IMR-90 (cell line): ENCODE data around the gene MAP3K5. TPM values are rescaled to one million over a fixed set of nuclear protein-coding genes. Genes with fewer than 3 reads are reported as not detected.

ENCODE experiments used
- ATAC-seq: fragments of 200-7000 bp; cut with Tn5 transposase; 2 replicates; pipeline ENCODE4 v1.9.1; 2020; ENCODE audit warnings: low read depth, mild to moderate bottlenecking, moderate library complexity
- BruUV-seq: library from RNA; stranded (reverse); fragments of 400-500 nt; replicated peaks from 2 replicates; lab custom pipeline; 2021; lab: Mats Ljungman, UMichigan
- CTCF ChIA-PET: fragments of 300-600 bp; formaldehyde crosslinking; extraction: SDS; loops from one replicate; lab custom pipeline; 2021; ENCODE audit warnings: antibody characterized with exemption; lab: Yijun Ruan, JAX
- POLR2A ChIA-PET: fragments of 300-600 bp; sonication (Branson Sonifier 250); formaldehyde crosslinking; loops from one replicate; lab custom pipeline; 2022; ENCODE audit warnings: antibody characterized with exemption; ENCODE audit not compliant: unreplicated experiment; lab: Charles Lee
- DNase-seq: peaks from one replicate; pipeline ENCODE4 v3.0.0; 2013
- H2AFZ ChIP-seq: replicated peaks from 2 replicates; pipeline ENCODE3; 2013; ENCODE audit warnings: low read length, mild to moderate bottlenecking; ENCODE audit not compliant: poor library complexity
- H2AK5ac ChIP-seq: 2 replicates; pipeline ENCODE4 v1.6.1; 2013; ENCODE audit warnings: low read depth, low read length, inconsistent platforms
- H2AK9ac ChIP-seq: replicated peaks from 2 replicates; pipeline ENCODE3; 2013; ENCODE audit warnings: mild to moderate bottlenecking, low read depth, low read length, moderate library complexity; ENCODE audit not compliant: poor library complexity
- H2BK120ac ChIP-seq: 2 replicates; pipeline ENCODE4 v1.6.1; 2013; ENCODE audit warnings: low read depth, low read length, inconsistent platforms
- H2BK15ac ChIP-seq: 3 replicates; pipeline ENCODE4 v1.6.1; 2013; ENCODE audit warnings: low read depth, low read length, inconsistent platforms
- H2BK20ac ChIP-seq: 2 replicates; pipeline ENCODE4 v1.6.1; 2013; ENCODE audit warnings: low read depth, mild to moderate bottlenecking, inconsistent platforms, low read length, moderate library complexity
- H2BK5ac ChIP-seq: 2 replicates; pipeline ENCODE4 v1.6.1; 2013; ENCODE audit warnings: mild to moderate bottlenecking, low read depth, low read length, inconsistent platforms; ENCODE audit not compliant: poor library complexity, severe bottlenecking
- H3K14ac ChIP-seq: replicated peaks from 2 replicates; pipeline ENCODE4 v1.6.1; 2013; ENCODE audit warnings: low read depth, low read length, inconsistent platforms
- H3K18ac ChIP-seq: 2 replicates; pipeline ENCODE4 v1.6.1; 2013; ENCODE audit warnings: low read depth, low read length, control low read depth
- H3K23ac ChIP-seq: 2 replicates; pipeline ENCODE4 v1.6.1; 2013; ENCODE audit warnings: low read depth, low read length, inconsistent platforms
- H3K27ac ChIP-seq: 2 replicates; pipeline ENCODE4 v1.5.1; 2013; ENCODE audit warnings: mild to moderate bottlenecking, control low read depth, low read length; ENCODE audit not compliant: insufficient read depth
- H3K27me3 ChIP-seq: 2 replicates; pipeline ENCODE4 v1.6.1; 2013; ENCODE audit warnings: low read length; ENCODE audit not compliant: control insufficient read depth, insufficient read depth
- H3K36me3 ChIP-seq: 2 replicates; pipeline ENCODE4 v1.6.1; 2013; ENCODE audit warnings: low read length, mixed read lengths; ENCODE audit not compliant: control insufficient read depth, insufficient read depth
- H3K4ac ChIP-seq: 2 replicates; pipeline ENCODE4 v1.6.1; 2013; ENCODE audit warnings: low read depth, low read length, inconsistent platforms
- H3K4me1 ChIP-seq: 2 replicates; pipeline ENCODE4 v1.6.1; 2013; ENCODE audit warnings: low read length, mixed read lengths; ENCODE audit not compliant: control insufficient read depth, insufficient read depth
- H3K4me2 ChIP-seq: 2 replicates; pipeline ENCODE4 v1.6.1; 2013; ENCODE audit warnings: low read depth, mild to moderate bottlenecking, control low read depth, low read length, moderate library complexity
- H3K4me3 ChIP-seq: 2 replicates; pipeline ENCODE4 v1.5.1; 2013; ENCODE audit warnings: low read depth, mild to moderate bottlenecking, control low read depth, low read length, moderate library complexity; ENCODE audit not compliant: insufficient read depth
- H3K56ac ChIP-seq: 2 replicates; pipeline ENCODE4 v1.6.1; 2013; ENCODE audit warnings: low read length, inconsistent platforms; ENCODE audit not compliant: insufficient read depth; ENCODE audit errors: extremely low read depth
- H3K79me1 ChIP-seq, 2 experiments: 2 replicates each; pipeline ENCODE4 v1.6.1; 2013; ENCODE audit warnings: low read length in 2 of 2, inconsistent platforms in 1 of 2, low read depth in 1 of 2
- H3K9ac ChIP-seq: 2 replicates; pipeline ENCODE4 v1.6.1; 2013; ENCODE audit warnings: low read depth, low read length, control low read depth
- H3K9me1 ChIP-seq: 2 replicates; pipeline ENCODE4 v1.6.1; 2013; ENCODE audit warnings: low read length, inconsistent platforms; ENCODE audit not compliant: insufficient read depth
- H3K9me3 ChIP-seq: 2 replicates; pipeline ENCODE4 v1.6.1; 2013; ENCODE audit warnings: low read length; ENCODE audit not compliant: control insufficient read depth, insufficient read depth
- H4K20me1 ChIP-seq: 2 replicates; pipeline ENCODE4 v1.6.1; 2013; ENCODE audit warnings: low read length, inconsistent platforms; ENCODE audit not compliant: insufficient read depth
- H4K5ac ChIP-seq: 2 replicates; pipeline ENCODE4 v1.6.1; 2013; ENCODE audit warnings: mild to moderate bottlenecking, low read depth, low read length, control low read depth
- H4K8ac ChIP-seq, 2 experiments: 2 replicates each; pipeline ENCODE4 v1.6.1; 2013; ENCODE audit warnings: low read depth in 2 of 2, low read length in 2 of 2, control low read depth in 1 of 2, inconsistent platforms in 1 of 2
- H4K91ac ChIP-seq: 2 replicates; pipeline ENCODE4 v1.6.1; 2013; ENCODE audit warnings: low read depth, low read length, inconsistent platforms; ENCODE audit not compliant: insufficient read depth
- MAFK ChIP-seq: IDR thresholded peaks from 2 replicates; pipeline ENCODE4 v1.6.1; 2012; ENCODE audit warnings: low read depth, low read length, improper control_type of control experiment
- MAZ ChIP-seq: IDR thresholded peaks from 2 replicates; pipeline ENCODE4 v1.6.1; 2012; ENCODE audit warnings: low read depth, mild to moderate bottlenecking, low read length, improper control_type of control experiment, moderate library complexity, borderline replicate concordance
- MXI1 ChIP-seq: IDR thresholded peaks from 2 replicates; pipeline ENCODE4 v1.6.1; 2012; ENCODE audit warnings: low read depth, mild to moderate bottlenecking, low read length, moderate library complexity, borderline replicate concordance
- NFE2L2 ChIP-seq: fragments of 150-350 bp; IDR thresholded peaks from 2 replicates; pipeline ENCODE4 v1.6.1; 2016; ENCODE audit warnings: low read depth, mild to moderate bottlenecking, low read length
- POLR2A ChIP-seq: IDR thresholded peaks from 2 replicates; pipeline ENCODE4 v1.6.1; 2012; ENCODE audit warnings: mild to moderate bottlenecking, low read depth, low read length
- RAD21 ChIP-seq: IDR thresholded peaks from 2 replicates; pipeline ENCODE4 v1.6.1; 2012; ENCODE audit warnings: low read length, improper control_type of control experiment
- SMC3 ChIP-seq: fragments of 150-350 bp; IDR thresholded peaks from 2 replicates; pipeline ENCODE4 v1.6.1; 2016; ENCODE audit warnings: low read depth, mild to moderate bottlenecking, antibody characterized with exemption, low read length, moderate library complexity
- WGBS, 2 experiments: methylation state at CpG; one replicate each; pipeline versions ENCODE4 v1.1.5 to v1.1.7; 2013; ENCODE audit warnings: missing lambda C conversion rate in 2 of 2; ENCODE audit not compliant: insufficient read length in 1 of 2; ENCODE audit errors: extremely low coverage in 2 of 2; 5-methylcytosine and 5-hydroxymethylcytosine counted together
- dilution Hi-C: fragments of 300-500 bp; cut with HindIII; formaldehyde crosslinking; loops from one replicate; pipeline ENCODE4 v1.14.3; 2018; ENCODE audit warnings: low sequenced_read_pairs; ENCODE audit not compliant: unreplicated experiment
- in situ Hi-C: fragments of 300-500 bp; cut with MboI; formaldehyde crosslinking; loops from 3 replicates; pipeline ENCODE4 v1.14.3; 2019; ENCODE audit warnings: low sequenced_read_pairs, inconsistent platforms, mixed read lengths
- intact Hi-C: fragments of 100-400 bp; cut with micrococcal nuclease; formaldehyde crosslinking; loops from 2 replicates; pipeline ENCODE4 v1.10.0; 2022
- polyA plus RNA-seq, 3 experiments: library from polyadenylated mRNA; depleted of rRNA; stranded (reverse); fragments of >200 nt; gene quantifications; 2 replicates each; pipeline ENCODE4 v1.2.3, GENCODE V29; 2012; ENCODE audit warnings: low replicate concordance in 1 of 3
- total RNA-seq: library from RNA; depleted of rRNA; stranded (reverse); fragments of >200 nt; gene quantifications from 2 replicates; pipeline ENCODE4 v1.2.3, GENCODE V29; 2012
- TF ChIP-seq, protein P1 (sequence below): fragments of 150-350 bp; IDR thresholded peaks from 2 replicates; pipeline ENCODE4 v1.6.1; 2017; ENCODE audit warnings: mild to moderate bottlenecking, antibody characterized with exemption, low read length, low read depth

MAP3K5 gene
- total and polyA plus RNA-seq, 2 of the 4 experiments (the other 2 are of a cell fraction) = 5.4 to 17.6 TPM

DNA sequence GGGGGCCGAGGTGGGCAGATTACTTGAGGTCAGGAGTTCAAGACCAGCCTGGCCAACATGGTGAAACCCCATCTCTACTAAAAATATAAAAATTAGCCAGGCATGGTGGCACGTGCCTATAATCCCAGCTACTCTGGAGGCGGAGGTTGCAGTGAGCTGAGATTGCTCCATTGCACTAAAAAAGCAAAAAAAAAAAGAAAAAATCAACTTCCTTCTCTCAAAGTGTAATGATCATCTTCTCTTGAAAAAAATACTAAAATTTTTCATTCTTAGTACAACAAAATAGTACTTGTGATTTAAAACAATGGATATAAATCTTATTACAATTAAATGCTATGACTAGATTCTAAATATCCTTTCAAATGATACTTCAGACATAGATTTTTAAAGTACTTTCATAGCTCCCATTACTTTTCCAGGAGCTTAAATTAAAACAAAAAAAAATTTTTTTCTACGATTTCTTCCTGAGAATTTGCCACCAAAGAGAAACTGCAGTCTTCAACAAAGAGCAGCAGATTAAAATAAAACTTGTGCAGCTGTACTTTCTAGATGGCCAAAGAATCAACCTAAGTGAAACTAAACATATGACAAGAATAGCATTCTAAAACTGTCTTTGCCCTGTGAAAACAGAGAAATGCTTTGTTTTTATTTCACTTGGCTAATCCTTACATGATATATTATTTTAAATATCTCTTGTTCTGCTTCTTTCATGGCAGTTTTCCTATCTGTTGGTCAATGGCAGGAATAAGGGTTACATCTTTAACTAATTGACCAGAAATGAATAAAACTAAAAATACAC is 75.2 kb downstream of the MAP3K5 start:
- Histone ChIP-seq H3K4me1 (peaks cover 3% of the 10 kb centered on the region), H3K14ac (no peak overlapping the region), H3K4me3 (no peak overlapping the region), H4K91ac (no peak overlapping the region), H3K4me2 (peak overlapping the region; percentile 84), H3K27ac (peak overlapping the region; percentile 42; the same call in 1 of the 2 replicates), H4K20me1 (0 out of 2 replicates have a peak, but pooled peaks cover 4% of the 10 kb centered on the region), H3K79me1 (peaks cover 13 to 53% of the 10 kb centered on the region in 2 experiments), H3K27me3 (no peaks in the 10 kb centered on the region), H3K9ac (peak overlapping the region; percentile 21; the same call in 1 of the 2 replicates), H3K18ac (no peak overlapping the region; the same call in 1 of the 2 replicates), H2BK5ac (peak overlapping the region; percentile 49), H3K36me3 (0 out of 2 replicates have a peak, but pooled peaks cover 2% of the 10 kb centered on the region), H2BK15ac (no peak overlapping the region), H3K23ac (no peak overlapping the region), H3K9me3 (no peaks in the 10 kb centered on the region), H2BK120ac (no peak overlapping the region), H2AK5ac (no peak overlapping the region), H3K4ac (no peak overlapping the region), H4K8ac (no peak overlapping the region), H3K9me1 (0 out of 2 replicates have a peak, but pooled peaks cover 5% of the 10 kb centered on the region), H3K56ac (no peak overlapping the region), H2BK20ac (no peak overlapping the region), H4K5ac (no peak overlapping the region), H2AK9ac (no peak overlapping the region), H2AFZ (no peak overlapping the region)
- TF ChIP-seq NFE2L2 (no peak), MAZ (no peak), POLR2A (no peak), MXI1 (no peak), SMC3 (no peak), RAD21 (no peak), MAFK (no peak)
- TF ChIP-seq, protein P1, sequence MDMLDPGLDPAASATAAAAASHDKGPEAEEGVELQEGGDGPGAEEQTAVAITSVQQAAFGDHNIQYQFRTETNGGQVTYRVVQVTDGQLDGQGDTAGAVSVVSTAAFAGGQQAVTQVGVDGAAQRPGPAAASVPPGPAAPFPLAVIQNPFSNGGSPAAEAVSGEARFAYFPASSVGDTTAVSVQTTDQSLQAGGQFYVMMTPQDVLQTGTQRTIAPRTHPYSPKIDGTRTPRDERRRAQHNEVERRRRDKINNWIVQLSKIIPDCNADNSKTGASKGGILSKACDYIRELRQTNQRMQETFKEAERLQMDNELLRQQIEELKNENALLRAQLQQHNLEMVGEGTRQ = no peak
- in situ Hi-C loops = no loop called here
- no peak for DNase-seq
- ChIA-PET CTCF (interaction anchor here (0.5 to 0.6 kb wide), 2 partner anchors 103 to 672 kb away, joined by 3 read pairs; no protein-coding TSS in a partner anchor), POLR2A (no interaction called here)
- intact Hi-C loops = loop anchor here (5.0 kb wide), 1 partner anchor 75 kb away; the partner anchor contains the start of gene MAP3K5
- BruUV-seq = no TSS peak
- no peak for ATAC-seq
- dilution Hi-C loops = no loop called here
- no CpG with 5 or more reads among the region's 4 CpGs for WGBS, 2 experiments
